GM11168 (cell line): ENCODE results near the gene ZPBP.
"Not testable (repeated sequence)": the region's sequence is repeated elsewhere in the genome, so short reads cannot be mapped to it uniquely, and the experiment has no call there.

Experiments used
- in situ Hi-C: fragments of 300-500 bp; cut with MboI; formaldehyde crosslinking; loops from one replicate; pipeline ENCODE4 v1.12.0; 2022; ENCODE audit warnings: low sequenced_read_pairs; ENCODE audit not compliant: unreplicated experiment

The ZPBP gene

GRCh38 chr7:50056131-50056530, 36.9 kb downstream of the ZPBP start:
- in situ Hi-C loops, result no loop called here

GRCh38 chr7:50047716-50048115, 45.3 kb downstream of the ZPBP start:
- in situ Hi-C loops, result no loop called here

GRCh38 chr7:50041165-50041564, 51.9 kb downstream of the ZPBP start:
- in situ Hi-C loops, result not testable (repeated sequence)

- in situ Hi-C loops, result no loop called here
Measured at GRCh38 chr7:50037086-50037485, 56.0 kb downstream of the ZPBP start.

GRCh38 chr7:50022991-50023390, 70.1 kb downstream of the ZPBP start:
- in situ Hi-C loops, result no loop called here

- in situ Hi-C loops, result no loop called here
Measured at GRCh38 chr7:50022451-50022850, 70.6 kb downstream of the ZPBP start.

GRCh38 chr7:49995681-49996080, 97.4 kb downstream of the ZPBP start:
- in situ Hi-C loops, result no loop called here

GRCh38 chr7:49986191-49986590, 106.9 kb downstream of the ZPBP start:
- in situ Hi-C loops, result no loop called here

- in situ Hi-C loops, result no loop called here
Measured at GRCh38 chr7:49980465-49980864, 112.6 kb downstream of the ZPBP start.

- in situ Hi-C loops, result no loop called here
Measured at GRCh38 chr7:49976238-49976637, 116.8 kb downstream of the ZPBP start.

GRCh38 chr7:49974035-49974434, 119.0 kb downstream of the ZPBP start:
- in situ Hi-C loops, result no loop called here

- in situ Hi-C loops, result no loop called here
Measured at GRCh38 chr7:49937608-49938007, 155.4 kb downstream of the ZPBP start.

GRCh38 chr7:49931627-49932026, 161.4 kb downstream of the ZPBP start:
- in situ Hi-C loops, result no loop called here

- in situ Hi-C loops, result no loop called here
Measured at GRCh38 chr7:49928787-49929186, 164.3 kb downstream of the ZPBP start.

GRCh38 chr7:49927631-49928030, 165.4 kb downstream of the ZPBP start:
- in situ Hi-C loops, result no loop called here

GRCh38 chr7:49926720-49927119, 166.3 kb downstream of the ZPBP start:
- in situ Hi-C loops, result no loop called here

- in situ Hi-C loops, result no loop called here
Measured at GRCh38 chr7:49911909-49912308, 181.1 kb downstream of the ZPBP start.

- in situ Hi-C loops, result no loop called here
Measured at GRCh38 chr7:49894543-49894942, 198.5 kb downstream of the ZPBP start.

- in situ Hi-C loops, result no loop called here
Measured at GRCh38 chr7:49893131-49893530, 199.9 kb downstream of the ZPBP start.

GRCh38 chr7:49892481-49892880, 200.6 kb downstream of the ZPBP start:
- in situ Hi-C loops, result no loop called here
